Loucy (cell line): ENCODE measurements around the gene S100G.

Experiments
- EZH2phosphoT487 ChIP-seq: fragments of 200-600 bp; IDR thresholded peaks from 2 replicates; pipeline ENCODE4 v1.6.1; 2018; ENCODE audit warnings: antibody characterized with exemption, mild to moderate bottlenecking, moderate library complexity, borderline replicate concordance
- TF ChIP-seq, protein P1 (sequence below): fragments of 200-600 bp; sonication (generic); conservative IDR thresholded peaks from 2 replicates; pipeline ENCODE4 v1.5.1; 2014; ENCODE audit warnings: mild to moderate bottlenecking, antibody characterized with exemption, low read length

DNA sequence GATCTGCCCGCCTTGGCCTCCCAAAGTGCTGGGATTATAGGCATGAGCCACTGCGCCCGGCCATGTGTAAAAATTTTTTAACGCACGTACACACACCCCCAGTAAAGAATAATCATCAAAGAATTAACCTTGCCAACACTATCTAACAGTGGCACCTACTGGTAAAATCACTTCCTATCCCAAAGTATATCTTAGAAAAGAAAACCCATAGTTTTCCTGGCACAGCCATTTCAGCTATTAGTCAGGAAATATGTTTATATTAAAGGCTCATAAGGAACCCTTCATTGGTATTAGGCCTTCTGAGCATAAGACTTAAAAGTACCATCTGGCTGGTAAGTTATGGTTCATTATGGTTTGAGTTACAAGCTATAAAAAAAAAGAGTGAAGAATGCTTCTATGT, 14.1 kb downstream of the S100G start:
- TF ChIP-seq, protein P1, sequence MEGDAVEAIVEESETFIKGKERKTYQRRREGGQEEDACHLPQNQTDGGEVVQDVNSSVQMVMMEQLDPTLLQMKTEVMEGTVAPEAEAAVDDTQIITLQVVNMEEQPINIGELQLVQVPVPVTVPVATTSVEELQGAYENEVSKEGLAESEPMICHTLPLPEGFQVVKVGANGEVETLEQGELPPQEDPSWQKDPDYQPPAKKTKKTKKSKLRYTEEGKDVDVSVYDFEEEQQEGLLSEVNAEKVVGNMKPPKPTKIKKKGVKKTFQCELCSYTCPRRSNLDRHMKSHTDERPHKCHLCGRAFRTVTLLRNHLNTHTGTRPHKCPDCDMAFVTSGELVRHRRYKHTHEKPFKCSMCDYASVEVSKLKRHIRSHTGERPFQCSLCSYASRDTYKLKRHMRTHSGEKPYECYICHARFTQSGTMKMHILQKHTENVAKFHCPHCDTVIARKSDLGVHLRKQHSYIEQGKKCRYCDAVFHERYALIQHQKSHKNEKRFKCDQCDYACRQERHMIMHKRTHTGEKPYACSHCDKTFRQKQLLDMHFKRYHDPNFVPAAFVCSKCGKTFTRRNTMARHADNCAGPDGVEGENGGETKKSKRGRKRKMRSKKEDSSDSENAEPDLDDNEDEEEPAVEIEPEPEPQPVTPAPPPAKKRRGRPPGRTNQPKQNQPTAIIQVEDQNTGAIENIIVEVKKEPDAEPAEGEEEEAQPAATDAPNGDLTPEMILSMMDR, result no peak
- no peak for TF ChIP-seq EZH2phosphoT487
